HG03432 (cell line): ENCODE results near the gene N4BP3.

Source experiments
- ATAC-seq: cut with Tn5 transposase; IDR thresholded peaks from one replicate; pipeline ENCODE4 v1.9.1; 2021; ENCODE audit warnings: mild to moderate bottlenecking, moderate library complexity; ENCODE audit not compliant: unreplicated experiment

Gene N4BP3

DNA sequence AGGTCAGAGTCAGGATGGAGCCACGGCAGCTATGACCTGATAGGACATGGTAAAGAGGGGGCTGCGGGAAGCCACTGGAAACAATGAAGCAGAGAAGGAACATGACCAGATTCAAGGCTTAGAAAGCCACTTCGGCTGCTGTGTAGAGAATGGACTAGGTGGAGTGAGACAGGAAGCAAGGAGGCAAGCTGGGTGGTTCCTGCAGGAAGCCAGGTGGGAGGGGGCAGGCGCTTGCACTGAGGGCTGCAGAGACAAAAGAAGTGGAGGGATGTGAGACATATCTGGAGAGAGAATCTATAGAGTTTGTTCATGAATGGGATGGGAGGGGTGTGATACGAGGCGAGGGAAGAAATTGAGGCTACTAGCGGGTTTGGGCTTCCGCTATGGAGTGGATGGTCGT is 19.0 kb upstream of the N4BP3 start:
- no peak for ATAC-seq

DNA sequence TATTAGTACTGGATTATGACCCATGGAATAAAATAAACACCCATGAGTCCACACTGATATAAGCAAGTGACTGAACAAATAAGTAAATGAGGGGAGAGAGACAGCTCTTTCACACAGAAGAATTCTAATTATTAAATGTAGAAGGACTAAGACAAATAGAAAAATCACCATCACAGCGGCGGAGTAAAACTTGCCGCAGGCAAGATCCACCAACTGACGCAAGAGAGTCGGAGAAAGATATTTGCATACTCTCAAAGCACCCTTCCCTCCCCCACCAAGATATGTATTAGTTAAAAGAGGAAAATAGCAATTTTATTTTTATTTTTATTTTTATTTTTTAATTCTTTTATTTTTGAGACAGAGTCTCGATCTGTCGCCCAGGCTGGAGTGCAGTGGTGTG is 14.6 kb upstream of the N4BP3 start:
- ATAC-seq, result no peak

GRCh38 chr5:178103612-178104011 is 9.7 kb upstream of the N4BP3 start:
- no peak for ATAC-seq

DNA sequence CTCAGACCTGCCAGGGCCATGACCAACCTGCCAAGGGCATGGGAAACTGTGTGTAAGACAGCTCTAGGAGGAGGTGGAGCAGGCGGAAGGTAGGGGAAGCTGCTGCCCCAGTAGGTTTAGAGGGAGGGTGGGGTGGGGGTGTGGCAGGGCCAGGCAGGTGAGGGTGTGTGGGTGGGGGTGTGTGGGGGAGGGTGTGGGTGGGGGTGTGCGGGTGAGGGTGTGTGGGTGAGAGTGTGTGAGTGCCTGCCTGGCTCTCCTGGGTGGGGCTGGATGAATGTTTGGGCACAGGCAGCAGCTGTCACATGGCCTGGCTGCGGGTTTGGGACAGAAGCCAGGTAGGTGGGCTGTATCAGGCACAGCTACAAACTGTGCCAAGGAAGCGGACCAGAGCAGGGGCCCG is 8.8 kb upstream of the N4BP3 start:
- no peak for ATAC-seq

- ATAC-seq, result no peak
Measured at GRCh38 chr5:178106086-178106485, 7.2 kb upstream of the N4BP3 start.

DNA sequence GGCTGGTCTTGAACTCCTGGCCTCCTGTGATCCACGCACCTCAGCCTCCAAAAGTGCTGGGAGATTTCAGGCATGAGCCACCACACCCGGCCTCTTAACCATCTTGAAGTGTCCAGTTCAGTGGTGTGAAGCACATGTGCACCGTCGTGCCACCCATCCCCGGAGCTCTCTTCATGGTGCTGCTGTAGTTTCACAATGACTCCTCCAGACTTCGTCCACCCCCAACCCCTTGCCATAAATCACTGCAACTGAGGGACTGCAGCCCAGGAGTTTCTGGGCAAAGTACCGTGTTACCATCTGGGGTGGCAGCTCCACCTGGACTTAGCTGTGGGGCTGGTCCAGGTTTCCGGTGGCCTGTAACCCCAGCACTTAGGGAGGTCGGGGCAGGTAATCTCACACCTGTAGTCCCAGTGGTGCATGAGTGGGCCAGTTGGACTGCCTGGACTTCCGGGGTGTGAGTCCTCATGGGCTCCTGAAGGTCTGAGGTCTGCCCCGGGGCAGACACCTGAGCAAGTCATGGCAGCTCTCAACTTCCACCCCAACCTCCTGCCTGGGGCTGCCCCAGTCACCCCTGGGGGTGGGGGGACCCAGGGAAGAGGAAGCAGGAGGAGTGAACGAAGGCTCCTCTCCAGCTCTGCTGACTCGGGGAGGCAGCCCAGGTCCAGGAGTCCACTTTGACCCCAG is 6.6 kb upstream of the N4BP3 start:
- ATAC-seq, result peak; percentile 72

GRCh38 chr5:178107756-178108310 is 5.5 kb upstream of the N4BP3 start:
- no peak for ATAC-seq

- no peak for ATAC-seq
Measured at GRCh38 chr5:178108446-178108845, 4.9 kb upstream of the N4BP3 start.

DNA sequence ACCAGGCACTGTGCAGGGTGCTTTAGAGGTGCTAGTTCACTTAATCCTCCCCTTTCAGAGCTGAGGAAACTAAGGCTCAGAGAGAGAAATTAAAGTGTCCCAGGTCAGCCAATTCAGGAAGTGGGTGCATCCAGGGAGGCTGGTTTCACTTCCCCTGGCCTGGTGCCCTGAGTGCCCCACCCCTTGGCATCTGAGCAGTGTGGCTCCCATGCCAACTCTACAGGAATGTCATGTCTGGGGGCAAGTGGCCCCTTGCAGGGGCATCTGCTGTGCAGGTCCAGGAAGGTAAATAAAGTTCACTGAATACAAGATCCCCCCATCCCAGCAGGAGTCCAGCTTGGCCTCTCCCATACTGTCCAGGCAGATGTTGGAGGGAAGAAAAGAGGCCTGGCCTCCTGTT is 4.4 kb upstream of the N4BP3 start:
- ATAC-seq, result no peak

DNA sequence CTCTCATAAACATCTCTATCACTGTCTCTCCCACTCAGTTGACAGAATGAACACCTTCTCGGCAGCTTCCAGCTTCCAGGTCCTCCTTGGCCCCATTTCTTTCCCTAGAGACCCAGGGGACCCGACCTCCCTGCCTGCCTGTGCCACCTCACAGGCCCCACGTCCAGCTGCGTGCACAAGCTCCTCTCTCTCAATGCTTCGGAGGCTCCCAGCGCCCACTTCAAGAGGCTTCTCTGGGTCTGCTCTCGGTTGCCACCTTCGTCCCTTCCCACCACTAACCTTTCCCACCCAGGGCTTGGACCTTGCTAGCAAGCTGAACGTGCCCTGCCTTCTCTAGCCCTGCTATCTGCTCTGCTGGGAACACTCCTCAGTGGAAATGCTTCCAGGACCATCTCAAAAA is 2.8 kb upstream of the N4BP3 start:
- no peak for ATAC-seq

- ATAC-seq, result no peak
Measured at GRCh38 chr5:178111925-178112324, 1.4 kb upstream of the N4BP3 start.

GRCh38 chr5:178112545-178112944 is 787 bp upstream of the N4BP3 start:
- ATAC-seq, result no peak

DNA sequence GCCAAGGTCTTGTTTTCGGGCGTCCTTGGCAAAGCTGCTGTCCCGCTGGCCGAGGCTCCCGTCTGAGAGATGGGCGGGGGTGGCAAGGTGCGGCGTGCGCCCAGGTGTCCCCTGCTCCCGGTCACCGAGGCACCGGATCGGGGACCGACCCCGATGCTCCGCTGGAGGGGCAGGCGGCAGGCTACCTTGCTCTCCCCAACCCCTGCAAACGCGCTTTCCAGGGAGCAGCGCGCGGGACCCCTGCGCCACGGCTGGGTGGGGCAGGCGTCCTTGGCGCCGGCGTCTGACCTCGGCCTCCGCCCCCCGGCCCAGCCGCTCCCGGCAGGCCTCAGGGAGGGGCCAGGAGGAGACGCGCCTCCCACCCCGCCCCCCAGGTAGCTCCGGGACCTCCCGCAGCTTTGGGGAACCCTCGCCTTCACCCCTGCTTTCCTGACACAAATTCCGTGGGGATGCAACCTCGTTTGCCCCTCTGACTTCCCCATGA is 551 bp downstream of the N4BP3 start:
- peak; percentile 18 for ATAC-seq

- no peak for ATAC-seq
Measured at GRCh38 chr5:178114325-178115135, 1.2 kb downstream of the N4BP3 start.

GRCh38 chr5:178115136-178115813 is 1.9 kb downstream of the N4BP3 start:
- no peak for ATAC-seq

GRCh38 chr5:178115814-178116142 is 2.4 kb downstream of the N4BP3 start:
- ATAC-seq, result no peak

GRCh38 chr5:178116143-178116885 is 3.0 kb downstream of the N4BP3 start:
- peak; percentile 33 for ATAC-seq

DNA sequence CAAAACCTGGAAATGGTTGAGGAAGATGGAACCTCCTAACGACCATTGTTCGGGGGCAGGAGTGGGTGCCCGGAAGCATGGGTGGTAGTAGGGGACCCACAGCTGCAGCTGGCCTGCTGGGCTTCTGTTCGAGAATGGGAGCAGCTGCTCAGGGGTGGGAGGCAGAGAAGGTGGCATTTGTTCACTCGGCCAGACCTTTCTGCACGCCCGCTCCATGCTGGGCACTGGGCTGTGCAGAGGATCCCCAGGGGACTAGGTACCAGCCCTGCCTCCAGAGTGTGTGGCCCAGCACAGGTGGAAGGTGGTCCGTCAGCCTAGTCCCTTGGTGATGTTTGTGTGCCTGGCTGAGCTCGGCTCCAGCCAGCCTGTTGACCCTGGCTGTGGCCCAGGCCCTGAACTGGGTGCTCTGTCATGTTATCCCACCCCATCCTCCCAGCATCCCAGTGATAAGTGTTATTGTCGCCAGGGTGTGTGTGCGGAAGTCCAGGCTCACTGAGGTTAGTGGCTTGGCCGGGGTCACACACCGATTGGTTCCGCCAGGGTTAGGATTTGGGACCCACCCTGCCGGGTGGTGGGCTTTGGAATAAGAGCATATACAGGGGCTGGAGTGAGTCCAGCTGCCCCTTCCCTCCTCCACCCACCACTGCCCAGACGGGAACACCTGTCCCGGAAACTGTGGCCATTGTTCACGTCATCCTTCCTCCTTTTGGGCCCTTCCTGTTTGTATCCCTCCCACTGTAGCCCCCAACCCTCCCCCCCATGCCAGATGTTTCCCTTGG is 4.8 kb downstream of the N4BP3 start:
- ATAC-seq, result no peak

DNA sequence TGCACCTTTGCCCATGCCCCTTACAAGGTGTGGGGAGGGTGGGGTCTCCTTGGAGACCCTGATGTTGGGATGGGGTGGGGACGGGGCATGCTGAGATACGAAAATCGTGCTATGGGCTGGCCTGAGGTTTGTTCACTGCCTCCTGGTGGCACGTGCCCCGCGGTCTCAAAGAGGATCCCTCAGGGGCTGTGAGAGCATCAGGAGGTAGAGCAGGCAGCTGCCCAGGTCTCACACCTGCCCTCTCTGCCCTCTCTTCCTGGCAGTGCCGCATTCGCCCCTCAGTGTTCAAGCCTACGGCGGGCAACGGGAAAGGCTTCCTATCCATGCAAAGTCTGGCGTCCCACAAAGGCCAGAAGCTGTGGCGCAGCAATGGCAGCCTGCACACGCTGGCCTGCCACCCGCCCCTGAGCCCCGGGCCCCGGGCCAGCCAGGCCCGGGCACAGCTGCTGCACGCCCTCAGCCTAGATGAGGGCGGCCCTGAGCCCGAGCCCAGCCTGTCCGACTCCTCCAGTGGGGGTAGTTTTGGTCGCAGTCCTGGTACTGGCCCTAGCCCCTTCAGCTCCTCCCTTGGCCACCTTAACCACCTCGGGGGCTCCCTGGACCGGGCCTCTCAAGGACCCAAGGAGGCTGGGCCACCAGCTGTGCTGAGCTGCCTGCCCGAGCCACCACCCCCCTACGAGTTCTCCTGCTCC is 6.7 kb downstream of the N4BP3 start:
- no peak for ATAC-seq
